ENCODE results near the gene HCRT.

DNA sequence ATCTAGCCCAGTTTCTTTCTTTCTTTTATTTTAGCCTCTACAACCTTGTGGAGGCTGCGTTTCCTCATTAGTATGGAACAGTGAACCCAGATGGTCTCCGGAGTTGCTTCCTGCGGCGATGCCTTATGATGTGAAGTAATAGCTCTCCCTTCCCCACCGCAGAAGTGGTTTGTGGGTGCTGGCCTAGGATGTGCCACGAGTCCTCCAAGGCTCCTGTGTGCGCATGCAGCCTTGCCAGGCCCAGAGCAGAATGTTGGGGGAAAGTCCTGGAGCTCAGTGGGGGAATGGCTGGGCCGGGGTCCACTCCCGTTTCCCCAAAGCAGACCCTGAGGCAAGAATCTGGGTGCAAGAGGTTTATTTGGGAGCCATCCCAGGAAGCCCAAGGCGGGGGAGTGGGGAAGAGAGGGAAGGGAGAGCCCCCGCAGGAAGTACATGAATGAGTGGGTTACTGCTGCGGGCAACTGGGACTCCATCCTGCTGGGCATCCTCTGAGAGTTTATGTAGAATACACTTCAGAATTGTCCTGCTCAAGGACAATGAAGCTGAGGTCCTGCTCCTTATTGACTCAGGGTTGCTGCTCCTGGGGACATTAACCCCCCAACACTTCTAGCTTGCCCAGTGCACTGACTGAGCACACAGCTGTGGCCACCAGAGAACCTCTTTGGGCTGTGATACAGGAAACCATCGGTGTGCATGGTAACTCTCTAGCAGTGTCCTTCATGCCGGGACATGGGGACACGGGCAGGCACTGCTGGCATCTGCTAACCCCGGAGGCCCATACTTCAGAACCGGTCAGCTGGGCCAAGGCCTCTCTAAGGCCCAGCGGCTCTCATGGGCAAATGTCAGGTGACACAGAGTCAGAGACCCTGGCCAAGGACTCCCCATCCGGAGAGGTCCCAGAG is 3.7 kb upstream of the HCRT start:
- TF ChIP-seq ZNF544 (tag by site-specific recombination; IDR thresholded peaks at IDR 0.05) (no peak), ZNF423 (tag by site-specific recombination; IDR thresholded peaks at IDR 0.05) (no peak), ZFP37 (tag by site-specific recombination; IDR thresholded peaks at IDR 0.05) (no peak), ZNF510 (tag by site-specific recombination; IDR thresholded peaks at IDR 0.05; ENCODE audit: insufficient replicate concordance) (no peak), ZNF777 (tag by site-specific recombination; IDR thresholded peaks at IDR 0.05; ENCODE audit: borderline replicate concordance) (no peak), MYNN (tag by site-specific recombination; IDR thresholded peaks at IDR 0.05; ENCODE audit: borderline replicate concordance) (no peak), ZNF560 (tag by site-specific recombination; IDR thresholded peaks at IDR 0.05; ENCODE audit: borderline replicate concordance) (no peak), ZFP41 (tag by site-specific recombination; IDR thresholded peaks at IDR 0.05; ENCODE audit: borderline replicate concordance) (no peak)
- TF ChIP-seq, protein P1, sequence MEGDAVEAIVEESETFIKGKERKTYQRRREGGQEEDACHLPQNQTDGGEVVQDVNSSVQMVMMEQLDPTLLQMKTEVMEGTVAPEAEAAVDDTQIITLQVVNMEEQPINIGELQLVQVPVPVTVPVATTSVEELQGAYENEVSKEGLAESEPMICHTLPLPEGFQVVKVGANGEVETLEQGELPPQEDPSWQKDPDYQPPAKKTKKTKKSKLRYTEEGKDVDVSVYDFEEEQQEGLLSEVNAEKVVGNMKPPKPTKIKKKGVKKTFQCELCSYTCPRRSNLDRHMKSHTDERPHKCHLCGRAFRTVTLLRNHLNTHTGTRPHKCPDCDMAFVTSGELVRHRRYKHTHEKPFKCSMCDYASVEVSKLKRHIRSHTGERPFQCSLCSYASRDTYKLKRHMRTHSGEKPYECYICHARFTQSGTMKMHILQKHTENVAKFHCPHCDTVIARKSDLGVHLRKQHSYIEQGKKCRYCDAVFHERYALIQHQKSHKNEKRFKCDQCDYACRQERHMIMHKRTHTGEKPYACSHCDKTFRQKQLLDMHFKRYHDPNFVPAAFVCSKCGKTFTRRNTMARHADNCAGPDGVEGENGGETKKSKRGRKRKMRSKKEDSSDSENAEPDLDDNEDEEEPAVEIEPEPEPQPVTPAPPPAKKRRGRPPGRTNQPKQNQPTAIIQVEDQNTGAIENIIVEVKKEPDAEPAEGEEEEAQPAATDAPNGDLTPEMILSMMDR (tag by site-specific recombination; IDR thresholded peaks at IDR 0.05), result no peak
- TF ChIP-seq, protein P2, sequence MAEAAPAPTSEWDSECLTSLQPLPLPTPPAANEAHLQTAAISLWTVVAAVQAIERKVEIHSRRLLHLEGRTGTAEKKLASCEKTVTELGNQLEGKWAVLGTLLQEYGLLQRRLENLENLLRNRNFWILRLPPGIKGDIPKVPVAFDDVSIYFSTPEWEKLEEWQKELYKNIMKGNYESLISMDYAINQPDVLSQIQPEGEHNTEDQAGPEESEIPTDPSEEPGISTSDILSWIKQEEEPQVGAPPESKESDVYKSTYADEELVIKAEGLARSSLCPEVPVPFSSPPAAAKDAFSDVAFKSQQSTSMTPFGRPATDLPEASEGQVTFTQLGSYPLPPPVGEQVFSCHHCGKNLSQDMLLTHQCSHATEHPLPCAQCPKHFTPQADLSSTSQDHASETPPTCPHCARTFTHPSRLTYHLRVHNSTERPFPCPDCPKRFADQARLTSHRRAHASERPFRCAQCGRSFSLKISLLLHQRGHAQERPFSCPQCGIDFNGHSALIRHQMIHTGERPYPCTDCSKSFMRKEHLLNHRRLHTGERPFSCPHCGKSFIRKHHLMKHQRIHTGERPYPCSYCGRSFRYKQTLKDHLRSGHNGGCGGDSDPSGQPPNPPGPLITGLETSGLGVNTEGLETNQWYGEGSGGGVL (tag by site-specific recombination; IDR thresholded peaks at IDR 0.05), result no peak

Measured in HEK293 (cell line).